Gastroesophageal sphincter (tissue), 4 donors: Measurements from ENCODE around the gene CENPW. TPM values are rescaled to one million over a fixed set of nuclear protein-coding genes. Genes with fewer than 3 reads are reported as not detected.

Source experiments
- ATAC-seq: fragments of 150-250 bp; one replicate; pipeline ENCODE4 v1.9.1; 2016; ENCODE audit warnings: mild to moderate bottlenecking, moderate library complexity
- H3K27ac ChIP-seq, 4 donors: fragments of 200-600 bp; sonication (generic) in 3 of 4; 1 replicate in 3 of 4; 2 replicates in 1 of 4; pipeline ENCODE4 v1.5.1; 2016 to 2019
- H3K27me3 ChIP-seq: fragments of 200-600 bp; sonication (generic); one replicate; pipeline ENCODE4 v1.5.1; 2019
- H3K36me3 ChIP-seq, 2 donors: fragments of 200-600 bp; sonication (generic); one replicate each; pipeline ENCODE4 v1.5.1; 2019; ENCODE audit warnings: control low read depth in 1 of 2
- H3K4me1 ChIP-seq, 3 donors: fragments of 200-600 bp; sonication (generic); 1 replicate in 2 of 3; 2 replicates in 1 of 3; pipeline ENCODE4 v1.5.1; 2016 to 2019; ENCODE audit warnings: control low read depth in 2 of 3
- H3K4me3 ChIP-seq, 2 donors: fragments of 200-600 bp; sonication (generic); one replicate each; pipeline ENCODE4 v1.5.1; 2019; ENCODE audit warnings: mild to moderate bottlenecking in 1 of 2, moderate library complexity in 1 of 2
- H3K9me3 ChIP-seq, 3 donors: fragments of 200-600 bp; sonication (generic); one replicate each; pipeline ENCODE4 v1.5.1; 2017 to 2019; ENCODE audit warnings: control low read depth in 2 of 3
- CTCF ChIP-seq, 4 experiments: fragments of 200-600 bp in 2 of 4; fragments of 450-650 bp in 2 of 4; sonication (generic) in 1 of 4; IDR thresholded peaks; one replicate each; pipeline ENCODE4 v1.5.1; 2017 to 2019; ENCODE audit warnings: antibody characterized with exemption in 4 of 4, mild to moderate bottlenecking in 2 of 4, moderate library complexity in 2 of 4
- EP300 ChIP-seq: sonication (generic); formaldehyde crosslinking; IDR thresholded peaks from one replicate; pipeline ENCODE4 v1.6.1; 2017; ENCODE audit warnings: antibody characterized with exemption, mild to moderate bottlenecking
- POLR2A ChIP-seq, 2 donors: fragments of 450-650 bp; IDR thresholded peaks; one replicate each; pipeline ENCODE4 v1.6.1; 2017; ENCODE audit warnings: antibody characterized with exemption in 2 of 2, mild to moderate bottlenecking in 2 of 2, moderate library complexity in 1 of 2
- POLR2AphosphoS5 ChIP-seq: sonication (generic); formaldehyde crosslinking; IDR thresholded peaks from one replicate; pipeline ENCODE4 v1.6.1; 2017; ENCODE audit warnings: antibody characterized with exemption
- WGBS, 2 donors: methylation state at CpG; one replicate each; pipeline ENCODE4 v1.1.5; 2018; ENCODE audit warnings: low coverage in 1 of 2; 5-methylcytosine and 5-hydroxymethylcytosine counted together
- total RNA-seq, 4 donors: library from RNA; depleted of rRNA; stranded (reverse); fragments of >200 nt; gene quantifications; one replicate each; pipeline ENCODE4 v1.1.0, GENCODE V29; 2016

Gene CENPW
- total RNA-seq, 4 donors from 2014 or later: 0.69 to 14.3 (median 4.9) TPM

DNA sequence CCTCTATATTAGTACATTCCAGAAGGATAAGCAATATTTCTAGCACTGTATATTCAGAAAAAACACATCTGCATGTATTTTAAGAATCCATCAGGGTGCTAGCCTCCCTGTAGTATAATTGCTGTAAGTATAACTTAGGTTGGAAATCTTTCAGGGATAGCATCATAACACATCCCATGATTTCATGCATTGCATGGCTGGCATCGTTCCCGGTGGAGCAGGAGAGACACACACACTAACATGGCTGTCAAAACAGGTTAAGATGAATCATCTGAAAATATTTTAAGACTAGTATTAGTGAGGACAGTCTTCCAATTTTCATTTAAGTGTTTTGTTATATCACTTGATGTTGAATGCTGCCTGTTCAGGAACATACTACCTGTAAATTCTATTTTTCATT, 32.1 kb upstream of the CENPW start:
- 22 to 39% methylated on average over 2 of the region's 2 CpGs for WGBS, 2 donors
- ATAC-seq: no peak

GRCh38 chr6:126308362-126308761, 31.6 kb upstream of the CENPW start:
- H3K36me3 ChIP-seq: no peaks in the 10 kb centered on the region
- H3K4me3 ChIP-seq: no peak overlapping the region
- TF ChIP-seq POLR2AphosphoS5 (no peak), POLR2A (IDR thresholded peaks at IDR 0.05) (no peak), CTCF (IDR thresholded peaks at IDR 0.05) (no peak), EP300 (no peak)
- no peaks in the 10 kb centered on the region for H3K27me3 ChIP-seq
- H3K4me1 ChIP-seq: no peaks in the 10 kb centered on the region
- no peak for ATAC-seq
- 79 to 85% methylated on average over 3 of the region's 3 CpGs for WGBS, 2 donors
- no peak overlapping the region for H3K27ac ChIP-seq
- H3K9me3 ChIP-seq: no peaks in the 10 kb centered on the region

More for the DNA sequence above, 32.1 kb upstream of the CENPW start:
- no peaks in the 10 kb centered on the region for H3K27me3 ChIP-seq
- no peaks in the 10 kb centered on the region for H3K4me1 ChIP-seq
- TF ChIP-seq CTCF (IDR thresholded peaks at IDR 0.05): no peak
- no peak for TF ChIP-seq POLR2A (IDR thresholded peaks at IDR 0.05)
- TF ChIP-seq EP300: no peak
- TF ChIP-seq POLR2AphosphoS5: no peak
- H3K27ac ChIP-seq: no peak overlapping the region
- H3K4me3 ChIP-seq: no peak overlapping the region
- H3K36me3 ChIP-seq: no peaks in the 10 kb centered on the region
- no peaks in the 10 kb centered on the region for H3K9me3 ChIP-seq

- H3K36me3 ChIP-seq: no peaks in the 10 kb centered on the region
- no peaks in the 10 kb centered on the region for H3K9me3 ChIP-seq
- H3K27me3 ChIP-seq: no peaks in the 10 kb centered on the region
- H3K4me3 ChIP-seq: no peak overlapping the region
- no peak overlapping the region for H3K27ac ChIP-seq
- H3K4me1 ChIP-seq: no peaks in the 10 kb centered on the region
- WGBS, 2 donors: 88 to 91% methylated on average over 1 of the region's 1 CpG
- TF ChIP-seq POLR2A (IDR thresholded peaks at IDR 0.05) (no peak), CTCF (IDR thresholded peaks at IDR 0.05) (no peak), EP300 (no peak), POLR2AphosphoS5 (no peak)
- no peak for ATAC-seq
Observed at GRCh38 chr6:126312013-126312665, 27.8 kb upstream of the CENPW start.

DNA sequence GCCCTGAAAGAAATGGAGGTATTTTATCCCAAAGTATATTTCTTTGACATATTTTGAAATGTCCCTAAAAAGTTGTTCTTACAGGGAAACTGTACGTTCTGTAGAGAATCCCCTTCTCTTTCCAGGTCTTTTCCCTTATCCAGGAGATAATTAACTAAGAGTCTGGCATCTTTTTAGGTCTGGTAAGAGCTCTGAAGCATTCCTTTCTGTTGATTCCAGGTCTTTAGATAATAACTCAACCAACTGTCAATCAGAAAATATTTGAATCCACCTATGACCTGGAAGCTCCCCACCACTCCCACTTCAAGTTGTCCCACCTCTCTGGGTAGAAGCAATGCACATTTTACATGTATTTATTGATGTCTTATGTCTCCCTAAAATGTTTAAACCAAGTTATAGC, 26.0 kb upstream of the CENPW start:
- no peaks in the 10 kb centered on the region for H3K4me1 ChIP-seq
- no peak for ATAC-seq
- no peaks in the 10 kb centered on the region for H3K27me3 ChIP-seq
- 88 to 100% methylated on average over 1 of the region's 1 CpG for WGBS, 2 donors
- no peaks in the 10 kb centered on the region for H3K36me3 ChIP-seq
- no peaks in the 10 kb centered on the region for H3K9me3 ChIP-seq
- H3K4me3 ChIP-seq: no peak overlapping the region
- no peak overlapping the region for H3K27ac ChIP-seq
- TF ChIP-seq POLR2AphosphoS5 (no peak), CTCF (IDR thresholded peaks at IDR 0.05) (no peak), EP300 (no peak), POLR2A (IDR thresholded peaks at IDR 0.05) (no peak)

GRCh38 chr6:126318797-126319196, 21.1 kb upstream of the CENPW start:
- Histone ChIP-seq H3K27me3 (no peaks in the 10 kb centered on the region), H3K27ac (no peak overlapping the region), H3K9me3 (no peaks in the 10 kb centered on the region), H3K4me3 (no peak overlapping the region), H3K4me1 (no peaks in the 10 kb centered on the region), H3K36me3 (no peaks in the 10 kb centered on the region)
- TF ChIP-seq EP300: no peak
- TF ChIP-seq POLR2AphosphoS5: no peak
- TF ChIP-seq POLR2A (IDR thresholded peaks at IDR 0.05): no peak
- TF ChIP-seq CTCF (IDR thresholded peaks at IDR 0.05): no peak
- WGBS, 2 donors: 89 to 100% methylated on average over 1 of the region's 1 CpG
- no peak for ATAC-seq
